DND-41 (cell line): ENCODE results near the gene CLC.

Source experiments
- ATAC-seq: fragments of 200-7000 bp; cut with Tn5 transposase; 3 replicates; pipeline ENCODE4 v1.9.1; 2021; ENCODE audit warnings: low read depth; ENCODE audit not compliant: insufficient read depth
- DNase-seq: peaks from one replicate; pipeline ENCODE4 v3.0.0-alpha.2; 2020
- H2AFZ ChIP-seq: 2 replicates; pipeline ENCODE4 v1.6.0; 2012; ENCODE audit warnings: low read depth, low read length
- H3K27ac ChIP-seq: 2 replicates; pipeline ENCODE4 v1.5.1; 2012; ENCODE audit warnings: low read length, inconsistent platforms
- H3K27me3 ChIP-seq: fragments of 200-600 bp; sonication (generic); 2 replicates; pipeline ENCODE4 v1.6.0; 2012; ENCODE audit warnings: low read length, mild to moderate bottlenecking, inconsistent platforms; ENCODE audit not compliant: insufficient read depth, poor library complexity
- H3K36me3 ChIP-seq: 2 replicates; pipeline ENCODE4 v1.5.1; 2012; ENCODE audit warnings: low read length, inconsistent platforms; ENCODE audit not compliant: insufficient read depth
- H3K4me1 ChIP-seq: 2 replicates; pipeline ENCODE4 v1.5.1; 2012; ENCODE audit warnings: mild to moderate bottlenecking, low read length; ENCODE audit not compliant: insufficient read depth
- H3K4me2 ChIP-seq: 2 replicates; pipeline ENCODE4 v1.6.0; 2012; ENCODE audit warnings: mild to moderate bottlenecking, moderate library complexity, low read length, inconsistent platforms; ENCODE audit not compliant: insufficient read depth
- H3K4me3 ChIP-seq, 2 experiments: fragments of 200-600 bp in 1 of 2; shearing (Covaris generic) in 1 of 2; 2 replicates each; pipeline ENCODE4 v1.5.1; 2012 to 2016; ENCODE audit warnings: inconsistent platforms in 2 of 2, low read length in 2 of 2, mild to moderate bottlenecking in 2 of 2, low read depth in 1 of 2, moderate library complexity in 1 of 2
- H3K79me2 ChIP-seq: 2 replicates; pipeline ENCODE4 v1.6.0; 2012; ENCODE audit warnings: low read length, inconsistent platforms; ENCODE audit not compliant: insufficient read depth
- H3K9ac ChIP-seq: 2 replicates; pipeline ENCODE4 v1.6.0; 2012; ENCODE audit warnings: low read depth, mild to moderate bottlenecking, inconsistent platforms, low read length, moderate library complexity
- H3K9me3 ChIP-seq: 2 replicates; pipeline ENCODE4 v1.5.1; 2012; ENCODE audit warnings: low read length, moderate library complexity, mild to moderate bottlenecking, inconsistent platforms; ENCODE audit not compliant: insufficient read depth, severe bottlenecking
- H4K20me1 ChIP-seq: 2 replicates; pipeline ENCODE4 v1.6.0; 2012; ENCODE audit warnings: low read length; ENCODE audit not compliant: insufficient read depth
- CTCF ChIP-seq: IDR thresholded peaks from 2 replicates; pipeline ENCODE4 v1.5.1; 2012; ENCODE audit warnings: borderline replicate concordance, low read length, moderate library complexity, mild to moderate bottlenecking; ENCODE audit not compliant: poor library complexity, severe bottlenecking; ENCODE audit errors: extremely low read depth
- EZH2 ChIP-seq: IDR thresholded peaks from 3 replicates; pipeline ENCODE4 v1.6.1; 2012; ENCODE audit warnings: borderline replicate concordance, low read depth, mild to moderate bottlenecking, moderate library complexity, low read length, inconsistent platforms; ENCODE audit not compliant: severe bottlenecking

Gene CLC

DNA sequence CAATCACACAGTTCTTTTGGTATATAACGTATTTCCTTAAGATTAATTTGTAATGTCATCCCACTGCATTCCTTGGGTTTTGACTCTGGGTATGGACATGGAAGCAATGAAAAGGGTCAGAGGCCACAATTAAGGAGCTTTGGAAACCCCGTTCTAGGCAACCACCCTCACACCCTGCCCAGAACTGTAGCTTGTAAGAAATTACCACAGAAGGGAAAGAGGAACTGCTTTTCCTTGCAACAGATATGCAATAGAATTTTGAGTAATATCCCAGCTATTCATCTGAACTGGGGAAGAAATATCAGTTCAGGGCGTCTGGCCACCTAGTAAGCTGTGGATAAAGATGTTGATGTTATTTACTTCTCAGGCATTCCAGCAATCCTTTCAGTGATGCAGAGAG, 985 bp upstream of the CLC start:
- H4K20me1 ChIP-seq: no peaks in the 10 kb centered on the region
- no peaks in the 10 kb centered on the region for H3K79me2 ChIP-seq
- TF ChIP-seq EZH2 (no peak), CTCF (no peak)
- no peak overlapping the region for H3K9ac ChIP-seq
- H2AFZ ChIP-seq: no peak overlapping the region
- no peaks in the 10 kb centered on the region for H3K36me3 ChIP-seq
- H3K27ac ChIP-seq: no peak overlapping the region
- DNase-seq (no peak), ATAC-seq (no peak)
- no peaks in the 10 kb centered on the region for H3K9me3 ChIP-seq
- H3K27me3 ChIP-seq: peaks cover 20% of the 10 kb centered on the region
- no peak overlapping the region for H3K4me2 ChIP-seq
- no peaks in the 10 kb centered on the region for H3K4me1 ChIP-seq
- H3K4me3 ChIP-seq: no peak overlapping the region

GRCh38 chr19:39737351-39737750, 478 bp downstream of the CLC start:
- DNase-seq (no peak), ATAC-seq (no peak)
- TF ChIP-seq EZH2 (no peak), CTCF (no peak)
- H3K9ac ChIP-seq: no peak overlapping the region
- H2AFZ ChIP-seq: no peak overlapping the region
- H3K4me2 ChIP-seq: no peak overlapping the region
- H3K79me2 ChIP-seq: no peaks in the 10 kb centered on the region
- H3K4me3 ChIP-seq: no peak overlapping the region
- H3K4me1 ChIP-seq: no peaks in the 10 kb centered on the region
- peaks cover 20% of the 10 kb centered on the region for H3K27me3 ChIP-seq
- H4K20me1 ChIP-seq: no peaks in the 10 kb centered on the region
- no peak overlapping the region for H3K27ac ChIP-seq
- H3K9me3 ChIP-seq: no peaks in the 10 kb centered on the region
- no peaks in the 10 kb centered on the region for H3K36me3 ChIP-seq

DNA sequence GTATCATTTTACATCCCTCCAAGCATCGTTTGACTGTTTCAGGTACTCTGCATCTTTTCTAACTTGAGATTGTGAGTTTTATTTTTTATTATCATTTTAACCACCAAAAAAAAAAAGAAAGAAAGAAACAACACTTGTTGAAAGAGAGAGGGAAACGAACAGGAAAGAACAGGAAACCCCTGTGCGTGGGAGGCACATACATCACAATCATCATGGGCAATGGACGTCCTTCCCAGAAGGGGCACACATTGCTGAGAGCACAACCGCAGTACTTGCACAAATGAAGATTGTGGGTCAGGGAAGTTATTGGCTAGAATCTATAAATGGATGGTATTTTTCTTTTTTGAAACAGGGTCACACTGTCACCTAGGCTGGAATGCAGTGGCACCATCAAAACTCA, 1.7 kb downstream of the CLC start:
- no peaks in the 10 kb centered on the region for H4K20me1 ChIP-seq
- H3K4me2 ChIP-seq: no peak overlapping the region
- no peaks in the 10 kb centered on the region for H3K4me1 ChIP-seq
- no peaks in the 10 kb centered on the region for H3K9me3 ChIP-seq
- TF ChIP-seq EZH2: no peak
- no peak for TF ChIP-seq CTCF
- DNase-seq (no peak), ATAC-seq (no peak)
- H3K36me3 ChIP-seq: no peaks in the 10 kb centered on the region
- H3K27me3 ChIP-seq: peaks cover 24% of the 10 kb centered on the region
- no peak overlapping the region for H3K27ac ChIP-seq
- H3K79me2 ChIP-seq: no peaks in the 10 kb centered on the region
- H3K4me3 ChIP-seq: no peak overlapping the region
- no peak overlapping the region for H2AFZ ChIP-seq
- H3K9ac ChIP-seq: no peak overlapping the region

- Histone ChIP-seq H3K27me3 (peaks cover 24% of the 10 kb centered on the region), H2AFZ (no peak overlapping the region), H3K4me1 (no peaks in the 10 kb centered on the region), H3K9me3 (no peaks in the 10 kb centered on the region), H3K9ac (no peak overlapping the region), H3K27ac (no peak overlapping the region), H3K36me3 (no peaks in the 10 kb centered on the region), H3K79me2 (no peaks in the 10 kb centered on the region), H3K4me2 (no peak overlapping the region), H3K4me3 (no peak overlapping the region), H4K20me1 (no peaks in the 10 kb centered on the region)
- DNase-seq (no peak), ATAC-seq (no peak)
- TF ChIP-seq CTCF (no peak), EZH2 (no peak)
Measured at GRCh38 chr19:39735688-39736087, 2.1 kb downstream of the CLC start.
